Liver (tissue), 9 donors: ENCODE measurements around the gene ADCY2. TPM values are rescaled to one million over a fixed set of nuclear protein-coding genes. Genes with fewer than 3 reads are reported as not detected.

Experiments
- DNase-seq: peaks from one replicate; pipeline ENCODE4 v3.0.0-alpha.2; 2017; ENCODE audit warnings: low spot score
- H3K27ac ChIP-seq, 2 donors: one replicate each; pipeline ENCODE4 v1.7.0; 2013; ENCODE audit warnings: inconsistent platforms in 2 of 2, low read length in 2 of 2, control low read depth in 1 of 2, low read depth in 1 of 2, mild to moderate bottlenecking in 1 of 2
- H3K27me3 ChIP-seq, 4 donors: one replicate each; pipeline versions ENCODE4 v1.6.1 to v1.7.0; 2013; ENCODE audit warnings: low read length in 3 of 4, inconsistent platforms in 1 of 4, mild to moderate bottlenecking in 1 of 4, moderate library complexity in 1 of 4; ENCODE audit not compliant: control insufficient read depth in 4 of 4, insufficient read depth in 4 of 4
- H3K36me3 ChIP-seq, 4 donors: one replicate each; pipeline versions ENCODE4 v1.6.1 to v1.7.0; 2013; ENCODE audit warnings: low read length in 3 of 4, mild to moderate bottlenecking in 3 of 4, low read depth in 1 of 4, moderate library complexity in 1 of 4; ENCODE audit not compliant: control insufficient read depth in 4 of 4, insufficient read depth in 3 of 4
- H3K4me1 ChIP-seq, 4 donors: one replicate each; pipeline versions ENCODE4 v1.6.1 to v1.7.0; 2013; ENCODE audit warnings: low read length in 3 of 4, mild to moderate bottlenecking in 3 of 4, moderate library complexity in 1 of 4; ENCODE audit not compliant: control insufficient read depth in 4 of 4, insufficient read depth in 4 of 4
- H3K4me3 ChIP-seq, 3 donors: one replicate each; pipeline versions ENCODE4 v1.6.1 to v1.7.0; 2013; ENCODE audit warnings: low read length in 3 of 3, control low read depth in 1 of 3, low read depth in 1 of 3, mild to moderate bottlenecking in 1 of 3
- H3K9ac ChIP-seq, 2 donors: one replicate each; pipeline ENCODE4 v1.7.0; 2013; ENCODE audit warnings: low read length in 2 of 2, mild to moderate bottlenecking in 2 of 2, moderate library complexity in 2 of 2, control low read depth in 1 of 2, low read depth in 1 of 2
- H3K9me3 ChIP-seq, 4 donors: one replicate each; pipeline versions ENCODE4 v1.6.1 to v1.7.0; 2013; ENCODE audit warnings: low read length in 3 of 4; ENCODE audit not compliant: control insufficient read depth in 4 of 4
- EGR1 ChIP-seq, 2 donors: IDR thresholded peaks; 2 replicates each; pipeline ENCODE4 v1.6.1; 2016 to 2018; ENCODE audit warnings: antibody characterized with exemption in 2 of 2, low read depth in 2 of 2
- FOXA1 ChIP-seq: IDR thresholded peaks from 2 replicates; pipeline ENCODE4 v1.6.1; 2016; ENCODE audit warnings: antibody characterized with exemption
- GABPA ChIP-seq, 2 donors: IDR thresholded peaks in 1 of 2; conservative IDR thresholded peaks in 1 of 2; 2 replicates each; pipeline ENCODE4 v1.6.1; 2016; ENCODE audit warnings: antibody characterized with exemption in 2 of 2, mild to moderate bottlenecking in 1 of 2, moderate library complexity in 1 of 2
- HNF4A ChIP-seq, 2 donors: conservative IDR thresholded peaks; 2 replicates each; pipeline ENCODE4 v1.6.1; 2016; ENCODE audit warnings: antibody characterized with exemption in 2 of 2, mild to moderate bottlenecking in 2 of 2
- HNF4G ChIP-seq: IDR thresholded peaks from 2 replicates; pipeline ENCODE4 v1.6.1; 2016; ENCODE audit warnings: antibody characterized with exemption
- JUND ChIP-seq, 2 donors: IDR thresholded peaks; 2 replicates each; pipeline ENCODE4 v1.6.1; 2016; ENCODE audit warnings: antibody characterized with exemption in 2 of 2
- NR2F2 ChIP-seq: IDR thresholded peaks from 2 replicates; pipeline ENCODE4 v1.6.1; 2016; ENCODE audit warnings: antibody characterized with exemption
- RAD21 ChIP-seq, 2 donors: IDR thresholded peaks; 2 replicates each; pipeline ENCODE4 v1.6.1; 2016; ENCODE audit warnings: antibody characterized with exemption in 2 of 2, mild to moderate bottlenecking in 2 of 2
- RXRA ChIP-seq, 2 donors: IDR thresholded peaks; 2 replicates each; pipeline ENCODE4 v1.6.1; 2017 to 2018; ENCODE audit warnings: antibody characterized with exemption in 2 of 2, mild to moderate bottlenecking in 1 of 2
- SP1 ChIP-seq: IDR thresholded peaks from 2 replicates; pipeline ENCODE4 v1.6.1; 2018; ENCODE audit warnings: antibody characterized with exemption, mild to moderate bottlenecking
- TAF1 ChIP-seq: conservative IDR thresholded peaks from 2 replicates; pipeline ENCODE4 v1.6.1; 2016; ENCODE audit warnings: antibody characterized with exemption, mild to moderate bottlenecking
- YY1 ChIP-seq: IDR thresholded peaks from 2 replicates; pipeline ENCODE4 v1.6.1; 2016; ENCODE audit warnings: antibody characterized with exemption, mild to moderate bottlenecking
- WGBS: extraction: QIAGEN DNeasy Blood & Tissue Kit; methylation state at CpG from one replicate; pipeline ENCODE4 v1.1.7; 2013; 5-methylcytosine and 5-hydroxymethylcytosine counted together
- polyA plus RNA-seq, 2 donors: library from polyadenylated mRNA; stranded (reverse) in 1 of 2; unstranded in 1 of 2; fragments of 200-250 nt in 1 of 2; fragments of >200 nt in 1 of 2; fragmentation: Nextera tagmentation in 1 of 2; extraction: Ambion mirVana in 1 of 2; gene quantifications; one replicate each; pipeline versions ENCODE4 v1.2.1 to v1.2.3, GENCODE V29; 2013 to 2015
- total RNA-seq, 2 donors: library from RNA; depleted of rRNA; stranded (reverse); fragments of >200 nt; gene quantifications; one replicate each; pipeline ENCODE4 v1.2.3, GENCODE V29; 2014
- TF ChIP-seq, protein P1 (sequence below): IDR thresholded peaks from 2 replicates; pipeline ENCODE4 v1.6.1; 2016; ENCODE audit warnings: antibody characterized with exemption
- TF ChIP-seq, protein P2 (sequence below): IDR thresholded peaks from 2 replicates; pipeline ENCODE4 v1.6.1; 2016; ENCODE audit warnings: antibody characterized with exemption
- TF ChIP-seq, protein P3 (sequence below): IDR thresholded peaks from 2 replicates; pipeline ENCODE4 v1.6.1; 2016; ENCODE audit warnings: antibody characterized with exemption, mild to moderate bottlenecking
- TF ChIP-seq, protein P4 (sequence below): fragments of 150-350 bp; IDR thresholded peaks from 2 replicates; pipeline ENCODE4 v1.5.1; 2017; ENCODE audit warnings: improper control_type of control experiment, low read depth, low read length; ENCODE audit not compliant: missing input control
- TF ChIP-seq, protein P5 (sequence below): IDR thresholded peaks from 2 replicates; pipeline ENCODE4 v1.6.1; 2016; ENCODE audit warnings: antibody characterized with exemption
- donor health status: healthy.
- donor health status: healthy.
- donor health status: healthy.
- donor health status: healthy.
- donor health status: healthy.

ADCY2 gene
- total and polyA plus RNA-seq, 4 donors = not detected

DNA sequence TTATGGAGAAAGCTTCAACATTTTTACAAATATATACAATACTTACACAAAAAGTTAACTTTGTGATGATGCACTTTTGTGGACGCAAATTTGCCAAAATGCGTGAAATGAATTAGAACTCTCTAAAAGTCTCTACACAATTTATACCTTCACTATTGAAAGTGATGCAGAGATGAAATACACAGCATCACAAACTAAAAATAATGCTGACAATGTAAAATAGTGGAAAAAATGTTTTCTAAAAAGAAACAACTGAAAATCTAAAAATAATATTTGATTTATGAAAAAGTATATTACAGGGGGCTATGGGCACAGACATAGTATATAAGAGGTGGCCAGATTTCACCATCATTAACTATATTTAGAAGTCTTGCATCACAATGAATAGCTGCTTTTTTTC lies 188.8 kb downstream of the ADCY2 start:
- H3K9ac ChIP-seq = no peak overlapping the region
- H3K4me3 ChIP-seq = no peak overlapping the region
- H3K9me3 ChIP-seq = no peaks in the 10 kb centered on the region
- H3K36me3 ChIP-seq = no peaks in the 10 kb centered on the region
- 81% methylated on average over 2 of the region's 2 CpGs for WGBS
- no peaks in the 10 kb centered on the region for H3K4me1 ChIP-seq
- no peak for TF ChIP-seq FOXA1
- no peak for TF ChIP-seq GABPA (IDR thresholded peaks at IDR 0.05 in 1 of 2, conservative IDR thresholded peaks at IDR 0.05 in 1 of 2)
- TF ChIP-seq TAF1 = no peak
- TF ChIP-seq HNF4A (conservative IDR thresholded peaks at IDR 0.05) = no peak
- TF ChIP-seq, protein P1, sequence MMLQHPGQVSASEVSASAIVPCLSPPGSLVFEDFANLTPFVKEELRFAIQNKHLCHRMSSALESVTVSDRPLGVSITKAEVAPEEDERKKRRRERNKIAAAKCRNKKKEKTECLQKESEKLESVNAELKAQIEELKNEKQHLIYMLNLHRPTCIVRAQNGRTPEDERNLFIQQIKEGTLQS = no peak
- no peak for TF ChIP-seq NR2F2
- TF ChIP-seq RAD21 (IDR thresholded peaks at IDR 0.05) = no peak
- no peak for TF ChIP-seq SP1
- no peak for TF ChIP-seq YY1
- no peak for TF ChIP-seq EGR1 (IDR thresholded peaks at IDR 0.05; ENCODE audit: low read depth in 2 of 2)
- TF ChIP-seq, protein P2, sequence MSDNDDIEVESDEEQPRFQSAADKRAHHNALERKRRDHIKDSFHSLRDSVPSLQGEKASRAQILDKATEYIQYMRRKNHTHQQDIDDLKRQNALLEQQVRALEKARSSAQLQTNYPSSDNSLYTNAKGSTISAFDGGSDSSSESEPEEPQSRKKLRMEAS = no peak
- TF ChIP-seq, protein P3, sequence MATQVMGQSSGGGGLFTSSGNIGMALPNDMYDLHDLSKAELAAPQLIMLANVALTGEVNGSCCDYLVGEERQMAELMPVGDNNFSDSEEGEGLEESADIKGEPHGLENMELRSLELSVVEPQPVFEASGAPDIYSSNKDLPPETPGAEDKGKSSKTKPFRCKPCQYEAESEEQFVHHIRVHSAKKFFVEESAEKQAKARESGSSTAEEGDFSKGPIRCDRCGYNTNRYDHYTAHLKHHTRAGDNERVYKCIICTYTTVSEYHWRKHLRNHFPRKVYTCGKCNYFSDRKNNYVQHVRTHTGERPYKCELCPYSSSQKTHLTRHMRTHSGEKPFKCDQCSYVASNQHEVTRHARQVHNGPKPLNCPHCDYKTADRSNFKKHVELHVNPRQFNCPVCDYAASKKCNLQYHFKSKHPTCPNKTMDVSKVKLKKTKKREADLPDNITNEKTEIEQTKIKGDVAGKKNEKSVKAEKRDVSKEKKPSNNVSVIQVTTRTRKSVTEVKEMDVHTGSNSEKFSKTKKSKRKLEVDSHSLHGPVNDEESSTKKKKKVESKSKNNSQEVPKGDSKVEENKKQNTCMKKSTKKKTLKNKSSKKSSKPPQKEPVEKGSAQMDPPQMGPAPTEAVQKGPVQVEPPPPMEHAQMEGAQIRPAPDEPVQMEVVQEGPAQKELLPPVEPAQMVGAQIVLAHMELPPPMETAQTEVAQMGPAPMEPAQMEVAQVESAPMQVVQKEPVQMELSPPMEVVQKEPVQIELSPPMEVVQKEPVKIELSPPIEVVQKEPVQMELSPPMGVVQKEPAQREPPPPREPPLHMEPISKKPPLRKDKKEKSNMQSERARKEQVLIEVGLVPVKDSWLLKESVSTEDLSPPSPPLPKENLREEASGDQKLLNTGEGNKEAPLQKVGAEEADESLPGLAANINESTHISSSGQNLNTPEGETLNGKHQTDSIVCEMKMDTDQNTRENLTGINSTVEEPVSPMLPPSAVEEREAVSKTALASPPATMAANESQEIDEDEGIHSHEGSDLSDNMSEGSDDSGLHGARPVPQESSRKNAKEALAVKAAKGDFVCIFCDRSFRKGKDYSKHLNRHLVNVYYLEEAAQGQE = no peak
- TF ChIP-seq, protein P4, sequence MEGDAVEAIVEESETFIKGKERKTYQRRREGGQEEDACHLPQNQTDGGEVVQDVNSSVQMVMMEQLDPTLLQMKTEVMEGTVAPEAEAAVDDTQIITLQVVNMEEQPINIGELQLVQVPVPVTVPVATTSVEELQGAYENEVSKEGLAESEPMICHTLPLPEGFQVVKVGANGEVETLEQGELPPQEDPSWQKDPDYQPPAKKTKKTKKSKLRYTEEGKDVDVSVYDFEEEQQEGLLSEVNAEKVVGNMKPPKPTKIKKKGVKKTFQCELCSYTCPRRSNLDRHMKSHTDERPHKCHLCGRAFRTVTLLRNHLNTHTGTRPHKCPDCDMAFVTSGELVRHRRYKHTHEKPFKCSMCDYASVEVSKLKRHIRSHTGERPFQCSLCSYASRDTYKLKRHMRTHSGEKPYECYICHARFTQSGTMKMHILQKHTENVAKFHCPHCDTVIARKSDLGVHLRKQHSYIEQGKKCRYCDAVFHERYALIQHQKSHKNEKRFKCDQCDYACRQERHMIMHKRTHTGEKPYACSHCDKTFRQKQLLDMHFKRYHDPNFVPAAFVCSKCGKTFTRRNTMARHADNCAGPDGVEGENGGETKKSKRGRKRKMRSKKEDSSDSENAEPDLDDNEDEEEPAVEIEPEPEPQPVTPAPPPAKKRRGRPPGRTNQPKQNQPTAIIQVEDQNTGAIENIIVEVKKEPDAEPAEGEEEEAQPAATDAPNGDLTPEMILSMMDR = no peak
- TF ChIP-seq RXRA (IDR thresholded peaks at IDR 0.05) = no peak
- TF ChIP-seq, protein P5, sequence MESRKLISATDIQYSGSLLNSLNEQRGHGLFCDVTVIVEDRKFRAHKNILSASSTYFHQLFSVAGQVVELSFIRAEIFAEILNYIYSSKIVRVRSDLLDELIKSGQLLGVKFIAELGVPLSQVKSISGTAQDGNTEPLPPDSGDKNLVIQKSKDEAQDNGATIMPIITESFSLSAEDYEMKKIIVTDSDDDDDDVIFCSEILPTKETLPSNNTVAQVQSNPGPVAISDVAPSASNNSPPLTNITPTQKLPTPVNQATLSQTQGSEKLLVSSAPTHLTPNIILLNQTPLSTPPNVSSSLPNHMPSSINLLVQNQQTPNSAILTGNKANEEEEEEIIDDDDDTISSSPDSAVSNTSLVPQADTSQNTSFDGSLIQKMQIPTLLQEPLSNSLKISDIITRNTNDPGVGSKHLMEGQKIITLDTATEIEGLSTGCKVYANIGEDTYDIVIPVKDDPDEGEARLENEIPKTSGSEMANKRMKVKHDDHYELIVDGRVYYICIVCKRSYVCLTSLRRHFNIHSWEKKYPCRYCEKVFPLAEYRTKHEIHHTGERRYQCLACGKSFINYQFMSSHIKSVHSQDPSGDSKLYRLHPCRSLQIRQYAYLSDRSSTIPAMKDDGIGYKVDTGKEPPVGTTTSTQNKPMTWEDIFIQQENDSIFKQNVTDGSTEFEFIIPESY = no peak
- TF ChIP-seq HNF4G = no peak
- DNase-seq = no peak
- no peak overlapping the region for H3K27ac ChIP-seq
- peaks cover 0 to 1% (median 0%) of the 10 kb centered on the region in 4 donors for H3K27me3 ChIP-seq

DNA sequence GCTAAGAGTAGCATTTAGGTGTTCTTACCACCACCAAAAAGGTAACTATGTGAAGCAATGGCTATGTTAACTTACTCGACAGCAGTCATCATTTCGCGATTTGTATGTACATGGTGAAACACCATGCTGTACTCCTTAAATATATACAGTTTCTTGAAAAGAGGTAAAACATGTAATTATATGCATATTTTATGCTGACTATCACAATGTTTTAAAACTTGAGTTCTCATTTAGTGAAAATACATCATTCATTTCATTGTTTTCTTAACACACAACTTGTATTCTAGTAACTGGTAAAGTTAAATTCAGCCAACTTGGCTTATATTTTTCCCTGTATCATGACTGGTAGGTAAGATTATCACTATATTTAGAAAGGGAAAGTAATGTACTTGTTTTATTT lies 189.9 kb downstream of the ADCY2 start:
- Histone ChIP-seq H3K4me3 (no peak overlapping the region), H3K9ac (no peak overlapping the region), H3K36me3 (no peaks in the 10 kb centered on the region), H3K27me3 (no peaks in the 10 kb centered on the region), H3K27ac (no peak overlapping the region), H3K9me3 (no peaks in the 10 kb centered on the region), H3K4me1 (no peaks in the 10 kb centered on the region)
- no peak for DNase-seq
- 91% methylated on average over 3 of the region's 3 CpGs for WGBS
- TF ChIP-seq RAD21 (IDR thresholded peaks at IDR 0.05) (no peak), TAF1 (no peak), RXRA (IDR thresholded peaks at IDR 0.05) (no peak), JUND (IDR thresholded peaks at IDR 0.05) (no peak), HNF4A (conservative IDR thresholded peaks at IDR 0.05) (no peak), YY1 (no peak), EGR1 (IDR thresholded peaks at IDR 0.05; ENCODE audit: low read depth in 2 of 2) (no peak)
- TF ChIP-seq, protein P5 = no peak
- TF ChIP-seq, protein P1 = no peak
- TF ChIP-seq, protein P3 = no peak
